Loucy (cell line): ENCODE measurements around the gene SNX10.
A peak's percentile ranks its signal among the peaks of the same experiment; 100 is the strongest.

Source experiments
- H2AFZ ChIP-seq: fragments of 200-600 bp; sonication (generic); 2 replicates; pipeline ENCODE4 v1.6.0; 2016; ENCODE audit warnings: antibody characterized with exemption, mild to moderate bottlenecking, low read length, moderate library complexity
- H3F3A ChIP-seq: fragments of 200-600 bp; 2 replicates; pipeline ENCODE4 v1.6.0; 2016; ENCODE audit warnings: antibody characterized with exemption, low read depth, mild to moderate bottlenecking
- H3K27me3 ChIP-seq: fragments of 200-600 bp; sonication (generic); 2 replicates; pipeline ENCODE4 v1.6.1; 2014; ENCODE audit warnings: low read length, mild to moderate bottlenecking; ENCODE audit not compliant: insufficient read depth, poor library complexity, severe bottlenecking
- H3K36me3 ChIP-seq: fragments of 200-600 bp; sonication (generic); 2 replicates; pipeline ENCODE4 v1.6.1; 2016; ENCODE audit warnings: low read length; ENCODE audit not compliant: insufficient read depth
- H3K4me1 ChIP-seq: fragments of 200-600 bp; sonication (generic); 2 replicates; pipeline ENCODE4 v1.5.1; 2014; ENCODE audit warnings: low read length, mild to moderate bottlenecking; ENCODE audit not compliant: insufficient read depth, poor library complexity, severe bottlenecking
- H3K4me2 ChIP-seq: fragments of 200-600 bp; sonication (generic); 2 replicates; pipeline ENCODE4 v1.6.0; 2014; ENCODE audit warnings: antibody characterized with exemption, low read length, low read depth, mild to moderate bottlenecking; ENCODE audit not compliant: poor library complexity, severe bottlenecking
- H3K4me3 ChIP-seq: fragments of 200-600 bp; sonication (generic); 2 replicates; pipeline ENCODE4 v1.5.1; 2014; ENCODE audit warnings: low read length, mild to moderate bottlenecking, mixed read lengths; ENCODE audit not compliant: poor library complexity, severe bottlenecking
- H3K79me2 ChIP-seq: fragments of 200-600 bp; sonication (generic); 2 replicates; pipeline ENCODE4 v1.6.1; 2014; ENCODE audit warnings: low read length; ENCODE audit not compliant: insufficient read depth
- H3K9ac ChIP-seq: fragments of 200-600 bp; sonication (generic); 2 replicates; pipeline ENCODE4 v1.6.0; 2014; ENCODE audit warnings: mild to moderate bottlenecking, low read depth, low read length, moderate library complexity; ENCODE audit not compliant: poor library complexity, severe bottlenecking
- H3K9me2 ChIP-seq: fragments of 200-600 bp; sonication (generic); replicated peaks from 2 replicates; pipeline ENCODE4 v1.6.1; 2016; ENCODE audit warnings: low read depth, low read length, mixed read lengths
- H3K9me3 ChIP-seq: fragments of 200-600 bp; sonication (generic); 2 replicates; pipeline ENCODE4 v1.6.1; 2014; ENCODE audit warnings: mild to moderate bottlenecking, antibody characterized with exemption, low read length, low read depth; ENCODE audit not compliant: insufficient read depth
- H4K20me1 ChIP-seq: fragments of 200-600 bp; sonication (generic); 2 replicates; pipeline ENCODE4 v1.6.0; 2014; ENCODE audit warnings: antibody characterized with exemption, low read length, mild to moderate bottlenecking; ENCODE audit not compliant: insufficient read depth, poor library complexity, severe bottlenecking
- EZH2phosphoT487 ChIP-seq: fragments of 200-600 bp; IDR thresholded peaks from 2 replicates; pipeline ENCODE4 v1.6.1; 2018; ENCODE audit warnings: antibody characterized with exemption, mild to moderate bottlenecking, moderate library complexity, borderline replicate concordance
- TF ChIP-seq, protein P1 (sequence below): fragments of 200-600 bp; sonication (generic); conservative IDR thresholded peaks from 2 replicates; pipeline ENCODE4 v1.5.1; 2014; ENCODE audit warnings: mild to moderate bottlenecking, antibody characterized with exemption, low read length

SNX10 gene

GRCh38 chr7:26363465-26363864 is 71.8 kb downstream of the SNX10 start:
- Histone ChIP-seq H4K20me1 (no peaks in the 10 kb centered on the region), H3F3A (no peaks in the 10 kb centered on the region), H3K9ac (no peak overlapping the region), H3K36me3 (peaks cover 29% of the 10 kb centered on the region; the same call in 1 of the 2 replicates), H3K4me3 (no peak overlapping the region), H3K27me3 (no peaks in the 10 kb centered on the region), H2AFZ (no peak overlapping the region), H3K9me3 (no peaks in the 10 kb centered on the region), H3K9me2 (no peaks in the 10 kb centered on the region), H3K79me2 (no peaks in the 10 kb centered on the region), H3K4me1 (peaks cover 10% of the 10 kb centered on the region), H3K4me2 (no peak overlapping the region)
- TF ChIP-seq, protein P1, sequence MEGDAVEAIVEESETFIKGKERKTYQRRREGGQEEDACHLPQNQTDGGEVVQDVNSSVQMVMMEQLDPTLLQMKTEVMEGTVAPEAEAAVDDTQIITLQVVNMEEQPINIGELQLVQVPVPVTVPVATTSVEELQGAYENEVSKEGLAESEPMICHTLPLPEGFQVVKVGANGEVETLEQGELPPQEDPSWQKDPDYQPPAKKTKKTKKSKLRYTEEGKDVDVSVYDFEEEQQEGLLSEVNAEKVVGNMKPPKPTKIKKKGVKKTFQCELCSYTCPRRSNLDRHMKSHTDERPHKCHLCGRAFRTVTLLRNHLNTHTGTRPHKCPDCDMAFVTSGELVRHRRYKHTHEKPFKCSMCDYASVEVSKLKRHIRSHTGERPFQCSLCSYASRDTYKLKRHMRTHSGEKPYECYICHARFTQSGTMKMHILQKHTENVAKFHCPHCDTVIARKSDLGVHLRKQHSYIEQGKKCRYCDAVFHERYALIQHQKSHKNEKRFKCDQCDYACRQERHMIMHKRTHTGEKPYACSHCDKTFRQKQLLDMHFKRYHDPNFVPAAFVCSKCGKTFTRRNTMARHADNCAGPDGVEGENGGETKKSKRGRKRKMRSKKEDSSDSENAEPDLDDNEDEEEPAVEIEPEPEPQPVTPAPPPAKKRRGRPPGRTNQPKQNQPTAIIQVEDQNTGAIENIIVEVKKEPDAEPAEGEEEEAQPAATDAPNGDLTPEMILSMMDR, result no peak
- TF ChIP-seq EZH2phosphoT487, result no peak

GRCh38 chr7:26365077-26365900 is 73.6 kb downstream of the SNX10 start:
- Histone ChIP-seq H3K79me2 (peaks cover 2% of the 10 kb centered on the region; the same call in 1 of the 2 replicates), H3K9me3 (no peaks in the 10 kb centered on the region), H4K20me1 (no peaks in the 10 kb centered on the region), H3K9ac (no peak overlapping the region), H3K4me3 (no peak overlapping the region), H2AFZ (no peak overlapping the region), H3K9me2 (no peaks in the 10 kb centered on the region), H3F3A (no peaks in the 10 kb centered on the region), H3K36me3 (peaks cover 29% of the 10 kb centered on the region; the same call in 1 of the 2 replicates), H3K27me3 (no peaks in the 10 kb centered on the region), H3K4me2 (no peak overlapping the region), H3K4me1 (peaks cover 16% of the 10 kb centered on the region)
- no peak for TF ChIP-seq EZH2phosphoT487
- TF ChIP-seq, protein P1, result peak; percentile 84

- Histone ChIP-seq H4K20me1 (no peaks in the 10 kb centered on the region), H3K9me2 (no peaks in the 10 kb centered on the region), H2AFZ (no peak overlapping the region), H3K79me2 (peaks cover 8% of the 10 kb centered on the region; the same call in 1 of the 2 replicates), H3K9me3 (no peaks in the 10 kb centered on the region), H3F3A (no peaks in the 10 kb centered on the region), H3K4me1 (peaks cover 22% of the 10 kb centered on the region), H3K4me3 (no peak overlapping the region), H3K4me2 (no peak overlapping the region), H3K27me3 (no peaks in the 10 kb centered on the region), H3K36me3 (peaks cover 27% of the 10 kb centered on the region; the same call in 1 of the 2 replicates), H3K9ac (no peak overlapping the region)
- TF ChIP-seq, protein P1, result no peak
- no peak for TF ChIP-seq EZH2phosphoT487
Measured at GRCh38 chr7:26365901-26366275, 74.2 kb downstream of the SNX10 start.
